HCT116 (cell line): ENCODE measurements around the gene ETS2. TPM values are rescaled to one million over a fixed set of nuclear protein-coding genes. Genes with fewer than 3 reads are reported as not detected.

Experiments used
- ATAC-seq: fragments of 200-7000 bp; cut with Tn5 transposase; 2 replicates; pipeline ENCODE4 v1.9.1; 2020; ENCODE audit warnings: mild to moderate bottlenecking, moderate library complexity
- BruUV-seq: library from RNA; stranded (reverse); fragments of 400-500 nt; replicated peaks from 2 replicates; lab custom pipeline; 2021; lab: Mats Ljungman, UMichigan
- CTCF ChIA-PET: fragments of 300-600 bp; sonication (Branson Sonifier 250); formaldehyde crosslinking; loops from one replicate; lab custom pipeline; 2021; ENCODE audit warnings: antibody characterized with exemption; lab: Charles Lee
- POLR2A ChIA-PET: fragments of 300-600, 350-600 bp; sonication (Branson Sonifier 250); formaldehyde crosslinking; loops from one replicate; lab custom pipeline; 2021; ENCODE audit warnings: antibody characterized with exemption; lab: Charles Lee
- RAD21 ChIA-PET, 2 experiments: fragments of 300-600 bp; sonication (Branson Sonifier 250); formaldehyde crosslinking; loops; one replicate each; lab custom pipeline; 2023; ENCODE audit warnings: low total read pairs in 2 of 2; ENCODE audit not compliant: uncharacterized antibody in 2 of 2, unreplicated experiment in 2 of 2, low non-redundant PET in 1 of 2; lab: Charles Lee
- DNase-seq: peaks from one replicate; pipeline ENCODE4 v3.0.0-alpha.2; 2010; ENCODE audit warnings: low read depth, low spot score
- H2AFZ ChIP-seq: fragments of 200-600 bp; shearing (Covaris generic), sonication (generic); 2 replicates; pipeline ENCODE4 v1.6.1; 2017; ENCODE audit warnings: low read depth, mixed run types, mixed read lengths, antibody characterized with exemption, low read length; ENCODE audit not compliant: poor library complexity, severe bottlenecking
- H3K27ac ChIP-seq: 2 replicates; pipeline ENCODE4 v1.5.1; 2012; ENCODE audit warnings: low read depth, low read length
- H3K27me3 ChIP-seq: fragments of 200-600 bp; sonication (generic); 2 replicates; pipeline ENCODE4 v1.6.1; 2016; ENCODE audit warnings: mixed run types, low read length, mixed read lengths; ENCODE audit not compliant: insufficient read depth
- H3K36me3 ChIP-seq, 2 experiments: fragments of 200-500 bp in 1 of 2; fragments of 200-600 bp in 1 of 2; sonication (Bioruptor generic) in 1 of 2; sonication (generic) in 1 of 2; 2 replicates each; pipeline versions ENCODE4 v1.5.1 to v1.6.1; 2014 to 2016; ENCODE audit warnings: low read length in 2 of 2, inconsistent platforms in 1 of 2, mixed read lengths in 1 of 2, mixed run types in 1 of 2; ENCODE audit not compliant: insufficient read depth in 2 of 2, control insufficient read depth in 1 of 2
- H3K4me1 ChIP-seq, 2 experiments: fragments of 200-600 bp in 1 of 2; sonication (generic) in 1 of 2; 2 replicates each; pipeline versions ENCODE4 v1.5.1 to v1.6.1; 2012 to 2017; ENCODE audit warnings: low read length in 2 of 2, inconsistent platforms in 1 of 2, mild to moderate bottlenecking in 1 of 2, mixed read lengths in 1 of 2, mixed run types in 1 of 2, moderate library complexity in 1 of 2; ENCODE audit not compliant: insufficient read depth in 2 of 2, control insufficient read depth in 1 of 2
- H3K4me2 ChIP-seq: fragments of 200-600 bp; sonication (generic); 2 replicates; pipeline ENCODE4 v1.6.1; 2017; ENCODE audit warnings: mixed run types, low read length, mixed read lengths
- H3K4me3 ChIP-seq, 2 experiments: fragments of 200-600 bp in 1 of 2; sonication (generic) in 1 of 2; replicated peaks in 1 of 2; 2 replicates each; pipeline ENCODE4 v1.5.1; 2011 to 2016; ENCODE audit warnings: low read length in 2 of 2, control low read depth in 1 of 2, low read depth in 1 of 2, mild to moderate bottlenecking in 1 of 2, mixed read lengths in 1 of 2, mixed run types in 1 of 2
- H3K79me2 ChIP-seq: fragments of 200-600 bp; sonication (generic); 2 replicates; pipeline ENCODE4 v1.6.1; 2017; ENCODE audit warnings: mild to moderate bottlenecking, mixed run types, low read length, moderate library complexity, mixed read lengths; ENCODE audit not compliant: insufficient read depth
- H3K9ac ChIP-seq: fragments of 200-600 bp; sonication (generic); 2 replicates; pipeline ENCODE4 v1.6.1; 2016; ENCODE audit warnings: low read length, mixed read lengths
- H3K9me2 ChIP-seq: fragments of 200-600 bp; sonication (generic), shearing (Covaris generic); 2 replicates; pipeline ENCODE4 v1.6.1; 2017; ENCODE audit warnings: mixed run types, mild to moderate bottlenecking, moderate library complexity; ENCODE audit not compliant: insufficient read depth
- H3K9me3 ChIP-seq, 2 experiments: fragments of 200-500 bp in 1 of 2; fragments of 200-600 bp in 1 of 2; sonication (Bioruptor generic) in 1 of 2; sonication (generic) in 1 of 2; 2 replicates each; pipeline ENCODE4 v1.6.1; 2014 to 2017; ENCODE audit warnings: low read length in 2 of 2, mixed read lengths in 2 of 2, inconsistent platforms in 1 of 2, low read depth in 1 of 2, mild to moderate bottlenecking in 1 of 2, mixed run types in 1 of 2, moderate library complexity in 1 of 2; ENCODE audit not compliant: control insufficient read depth in 1 of 2, insufficient read depth in 1 of 2
- H4K20me1 ChIP-seq: fragments of 200-600 bp; sonication (generic), shearing (Covaris generic); 2 replicates; pipeline ENCODE4 v1.6.1; 2017; ENCODE audit warnings: mixed run types, mild to moderate bottlenecking, moderate library complexity; ENCODE audit not compliant: insufficient read depth
- CBX3 ChIP-seq: IDR thresholded peaks from 2 replicates; pipeline ENCODE4 v1.6.1; 2012; ENCODE audit warnings: low read depth
- CEBPB ChIP-seq: IDR thresholded peaks from 2 replicates; pipeline ENCODE4 v1.6.1; 2012; ENCODE audit warnings: low read depth
- CTCF ChIP-seq, 3 experiments: fragments of 200-600 bp in 1 of 3; sonication (generic) in 1 of 3; IDR thresholded peaks in 2 of 3; conservative IDR thresholded peaks in 1 of 3; 2 replicates each; pipeline ENCODE4 v1.5.1; 2012 to 2017; ENCODE audit warnings: low read depth in 2 of 3, low read length in 2 of 3, antibody characterized with exemption in 1 of 3, borderline replicate concordance in 1 of 3, control low read depth in 1 of 3, mild to moderate bottlenecking in 1 of 3, mixed read lengths in 1 of 3, mixed run types in 1 of 3, moderate library complexity in 1 of 3; ENCODE audit not compliant: insufficient read depth in 1 of 3
- EGR1 ChIP-seq: IDR thresholded peaks from 2 replicates; pipeline ENCODE4 v1.6.1; 2012; ENCODE audit warnings: low read depth
- EZH2 ChIP-seq: fragments of 200-600 bp; sonication (generic); IDR thresholded peaks from 2 replicates; pipeline ENCODE4 v1.6.1; 2017; ENCODE audit warnings: antibody characterized with exemption, mixed run types
- EZH2phosphoT487 ChIP-seq: fragments of 200-600 bp; IDR thresholded peaks from 2 replicates; pipeline ENCODE4 v1.6.1; 2018; ENCODE audit warnings: antibody characterized with exemption, borderline replicate concordance
- FOSL1 ChIP-seq: IDR thresholded peaks from 2 replicates; pipeline ENCODE4 v1.6.1; 2012; ENCODE audit warnings: low read depth
- JUND ChIP-seq: IDR thresholded peaks from 2 replicates; pipeline ENCODE4 v1.6.1; 2012
- MAX ChIP-seq: IDR thresholded peaks from 2 replicates; pipeline ENCODE4 v1.6.1; 2012
- POLR2A ChIP-seq: IDR thresholded peaks from 2 replicates; pipeline ENCODE4 v1.7.0; 2011; ENCODE audit warnings: borderline replicate concordance; ENCODE audit not compliant: insufficient read depth, insufficient read length; ENCODE audit errors: extremely low read depth
- POLR2AphosphoS5 ChIP-seq: IDR thresholded peaks from 2 replicates; pipeline ENCODE4 v1.6.1; 2011; ENCODE audit warnings: mild to moderate bottlenecking, low read depth, low read length, moderate library complexity
- RAD21 ChIP-seq: IDR thresholded peaks from 2 replicates; pipeline ENCODE4 v1.6.1; 2012; ENCODE audit warnings: low read depth, mild to moderate bottlenecking
- ZFX ChIP-seq: fragments of 450-650 bp; IDR thresholded peaks from 2 replicates; pipeline ENCODE4 v1.6.1; 2017
- intact Hi-C: fragments of 100-400 bp; cut with micrococcal nuclease; formaldehyde crosslinking; loops from 2 replicates; pipeline ENCODE4 v1.10.0; 2022
- total RNA-seq: library from RNA; stranded (reverse); gene quantifications from one replicate; pipeline ENCODE4 v1.2.1, GENCODE V29; 2021; ENCODE audit not compliant: unreplicated experiment
- TF ChIP-seq, protein P1 (sequence below): IDR thresholded peaks from 2 replicates; pipeline ENCODE4 v1.6.1; 2012

ETS2 gene
- total RNA-seq, 1 experiment from 2014 or later = 32.9 TPM

DNA sequence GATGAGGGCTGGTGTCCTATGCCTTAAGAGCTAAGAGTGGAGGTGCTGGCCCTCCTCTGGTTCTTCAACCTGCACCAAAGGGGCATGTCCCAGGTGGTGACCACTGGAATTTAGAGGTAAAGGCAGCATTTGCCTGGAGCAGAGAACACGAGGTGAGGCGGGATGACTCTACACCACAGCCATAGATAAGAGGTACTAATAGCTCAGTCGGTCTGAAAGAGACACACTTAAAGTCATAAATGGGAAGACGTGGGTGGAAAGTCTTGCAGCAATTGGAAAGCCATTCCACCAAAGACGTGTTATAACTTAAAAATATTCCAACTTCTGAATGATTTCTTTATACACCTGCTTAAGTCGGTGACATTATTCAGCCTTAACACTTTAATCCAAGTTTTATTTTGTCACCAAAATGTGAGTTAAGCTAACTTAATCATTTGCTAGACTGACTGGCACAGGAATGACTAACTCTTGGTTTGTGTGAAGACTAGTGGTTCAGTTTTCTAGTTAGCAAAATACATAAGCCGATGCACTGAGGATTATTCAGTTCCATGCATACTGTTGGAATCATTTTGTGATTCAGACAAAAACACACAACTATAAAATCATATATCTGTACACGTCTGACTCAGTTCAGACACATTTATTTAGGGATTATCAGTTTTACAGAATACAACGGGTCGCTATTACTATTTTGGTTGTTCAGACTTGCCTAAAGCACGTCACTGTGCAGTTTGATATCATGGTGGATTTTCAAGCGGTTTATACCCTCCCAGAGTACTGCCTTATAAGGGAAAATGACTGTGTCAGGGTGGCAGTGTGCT lies 4.6 kb upstream of the ETS2 start:
- RAD21 ChIA-PET = no interaction called here
- Histone ChIP-seq H3K9me3 (no peaks in the 10 kb centered on the region), H3K4me2 (no peak overlapping the region), H2AFZ (no peak overlapping the region), H3K4me1 (peaks cover 32 to 51% of the 10 kb centered on the region in 2 experiments), H3K4me3 (no peak overlapping the region), H4K20me1 (no peaks in the 10 kb centered on the region), H3K36me3 (no peaks in the 10 kb centered on the region), H3K27ac (no peak overlapping the region), H3K27me3 (no peaks in the 10 kb centered on the region), H3K9ac (no peak overlapping the region), H3K9me2 (no peaks in the 10 kb centered on the region), H3K79me2 (peaks cover 2% of the 10 kb centered on the region; the same call in 1 of the 2 replicates)
- intact Hi-C loops = no loop called here
- BruUV-seq = no TSS peak
- CTCF ChIA-PET = no interaction called here
- POLR2A ChIA-PET = interaction anchor here (1.5 kb wide), 1 partner anchor 13 kb away, joined by 4 read pairs; no protein-coding TSS in a partner anchor
- DNase-seq = no peak
- ATAC-seq = no peak
- TF ChIP-seq CEBPB (no peak), EZH2phosphoT487 (no peak), EZH2 (no peak), ZFX (no peak), CBX3 (no peak), JUND (no peak), EGR1 (no peak), CTCF (IDR thresholded peaks at IDR 0.05 in 2 of 3, conservative IDR thresholded peaks at IDR 0.05 in 1 of 3; ENCODE audit: borderline replicate concordance in 1 of 3, insufficient read depth in 1 of 3, low read depth in 2 of 3, low read length in 2 of 3) (no peak), POLR2AphosphoS5 (no peak), MAX (no peak), RAD21 (no peak), POLR2A (no peak), FOSL1 (no peak)
- TF ChIP-seq, protein P1, sequence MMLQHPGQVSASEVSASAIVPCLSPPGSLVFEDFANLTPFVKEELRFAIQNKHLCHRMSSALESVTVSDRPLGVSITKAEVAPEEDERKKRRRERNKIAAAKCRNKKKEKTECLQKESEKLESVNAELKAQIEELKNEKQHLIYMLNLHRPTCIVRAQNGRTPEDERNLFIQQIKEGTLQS = no peak
